NOMO-1 treated with dmso at 0.1 percent for 144 hours (cell line): Measurements from ENCODE around the gene FMN1.

ENCODE experiments used
- DNase-seq: peaks from one replicate; lab custom pipeline; 2025; ENCODE audit not compliant: unreplicated experiment; lab: John Stamatoyannopoulos, UW

The FMN1 gene

GRCh38 chr15:33126559-33127290 is 67.8 kb downstream of the FMN1 start:
- DNase-seq = peak; percentile 32

- DNase-seq = no peak
These were observed 68.5 kb downstream of the FMN1 start for GRCh38 chr15:33125894-33126537.

- no peak for DNase-seq
These were observed 69.7 kb downstream of the FMN1 start for GRCh38 chr15:33124811-33125210.

- DNase-seq = no peak
These were observed 70.2 kb downstream of the FMN1 start for GRCh38 chr15:33124279-33124678.

GRCh38 chr15:33119865-33120264 is 74.6 kb downstream of the FMN1 start:
- no peak for DNase-seq

- no peak for DNase-seq
These were observed 75.2 kb downstream of the FMN1 start for GRCh38 chr15:33119273-33119672.

GRCh38 chr15:33116198-33116597 is 78.3 kb downstream of the FMN1 start:
- no peak for DNase-seq

- no peak for DNase-seq
These were observed 79.2 kb downstream of the FMN1 start for GRCh38 chr15:33115191-33115861.

- DNase-seq = no peak
These were observed 80.2 kb downstream of the FMN1 start for GRCh38 chr15:33114374-33114717.

- DNase-seq = no peak
These were observed 80.7 kb downstream of the FMN1 start for GRCh38 chr15:33113666-33114373.

- DNase-seq = no peak
These were observed 81.9 kb downstream of the FMN1 start for GRCh38 chr15:33112541-33113105.

- no peak for DNase-seq
These were observed 83.5 kb downstream of the FMN1 start for GRCh38 chr15:33111041-33111451.

- DNase-seq = no peak
These were observed 85.2 kb downstream of the FMN1 start for GRCh38 chr15:33109345-33109744.

GRCh38 chr15:33108518-33108917 is 86.0 kb downstream of the FMN1 start:
- no peak for DNase-seq

GRCh38 chr15:33107950-33108349 is 86.6 kb downstream of the FMN1 start:
- no peak for DNase-seq

GRCh38 chr15:33104212-33104611 is 90.3 kb downstream of the FMN1 start:
- no peak for DNase-seq

- DNase-seq = no peak
These were observed 93.5 kb downstream of the FMN1 start for GRCh38 chr15:33101036-33101435.

- DNase-seq = peak; percentile 33
These were observed 94.2 kb downstream of the FMN1 start for GRCh38 chr15:33100314-33100713.

- no peak for DNase-seq
These were observed 94.8 kb downstream of the FMN1 start for GRCh38 chr15:33099739-33100138.

GRCh38 chr15:33099213-33099612 is 95.3 kb downstream of the FMN1 start:
- DNase-seq = no peak
